Right lobe of liver (tissue), 6 donors: ENCODE data around the gene FLAD1. TPM values are rescaled to one million over a fixed set of nuclear protein-coding genes. Genes with fewer than 3 reads are reported as not detected.

Experiments
- ATAC-seq, 4 donors: fragments of 200-7000 bp; cut with Tn5 transposase; one replicate each; pipeline ENCODE4 v1.9.1; 2020; ENCODE audit warnings: mild to moderate bottlenecking in 4 of 4, moderate library complexity in 4 of 4
- DNase-seq, 3 donors: peaks; one replicate each; pipeline ENCODE4 v3.0.0-alpha.2; 2020
- H3K27ac ChIP-seq, 3 donors: fragments of 200-600 bp; one replicate each; pipeline ENCODE4 v1.8.0; 2022
- H3K27me3 ChIP-seq, 2 donors: fragments of 200-600 bp; one replicate each; pipeline ENCODE4 v1.8.0; 2022
- H3K36me3 ChIP-seq, 4 donors: fragments of 200-600 bp; sonication (generic) in 1 of 4; one replicate each; pipeline versions ENCODE4 v1.5.1 to v1.8.0; 2017 to 2022; ENCODE audit warnings: control low read depth in 1 of 4
- H3K4me1 ChIP-seq, 4 donors: fragments of 200-600 bp; sonication (generic) in 1 of 4; one replicate each; pipeline versions ENCODE4 v1.5.1 to v1.8.0; 2017 to 2022; ENCODE audit warnings: control low read depth in 1 of 4
- H3K4me3 ChIP-seq, 3 donors: fragments of 200-600 bp; one replicate each; pipeline ENCODE4 v1.8.0; 2022
- H3K9me3 ChIP-seq, 4 donors: fragments of 200-600 bp; sonication (generic) in 1 of 4; one replicate each; pipeline versions ENCODE4 v1.5.1 to v1.8.0; 2017 to 2022; ENCODE audit warnings: control low read depth in 1 of 4
- POLR2A ChIP-seq: fragments of 450-650 bp; IDR thresholded peaks from one replicate; pipeline ENCODE4 v1.6.1; 2017; ENCODE audit warnings: antibody characterized with exemption, mild to moderate bottlenecking
- WGBS: methylation state at CpG from one replicate; pipeline ENCODE4 v1.1.6; 2018; ENCODE audit warnings: low coverage, low lambda C conversion rate; ENCODE audit not compliant: insufficient coverage; ENCODE audit errors: missing lambda C conversion rate; 5-methylcytosine and 5-hydroxymethylcytosine counted together
- intact Hi-C, 2 donors: fragments of 100-400 bp; cut with DNase I; formaldehyde crosslinking; loops; one replicate each; pipeline versions ENCODE4 v1.11.2 to v1.14.1; 2022
- total RNA-seq, 6 experiments: library from RNA; depleted of rRNA in 2 of 6; stranded (reverse); fragments of >200 nt in 2 of 6; fragmentation: NEBNext Ultra II Directional in 3 of 6; extraction: Animal tissue kit (Norgen Biotek cat#: 25700) in 3 of 6; gene quantifications; one replicate each; pipeline versions ENCODE4 v1.1.0 to v1.2.4, GENCODE V29; 2016 to 2023
- TF ChIP-seq, protein P1 (sequence below), 4 donors: fragments of 200-600 bp in 3 of 4; fragments of 450-650 bp in 1 of 4; IDR thresholded peaks; one replicate each; pipeline versions ENCODE4 v1.5.1 to v1.8.0; 2016 to 2022; ENCODE audit warnings: antibody characterized with exemption in 4 of 4, mild to moderate bottlenecking in 2 of 4
- donor health status: DM: no; HTN: yes; CAD: no.
- donor health status: DM: no; HTN: no; CAD: no.
- donor health status: DM: no; HTN: no; CAD: no.
- donor health status: DM: no; HTN: yes; CAD: no.
- donor health status: DM: no; HTN: yes; CAD: no.

Gene FLAD1
- total RNA-seq, 6 experiments from 2014 or later, result 18.3 to 33.1 (median 24.6) TPM

DNA sequence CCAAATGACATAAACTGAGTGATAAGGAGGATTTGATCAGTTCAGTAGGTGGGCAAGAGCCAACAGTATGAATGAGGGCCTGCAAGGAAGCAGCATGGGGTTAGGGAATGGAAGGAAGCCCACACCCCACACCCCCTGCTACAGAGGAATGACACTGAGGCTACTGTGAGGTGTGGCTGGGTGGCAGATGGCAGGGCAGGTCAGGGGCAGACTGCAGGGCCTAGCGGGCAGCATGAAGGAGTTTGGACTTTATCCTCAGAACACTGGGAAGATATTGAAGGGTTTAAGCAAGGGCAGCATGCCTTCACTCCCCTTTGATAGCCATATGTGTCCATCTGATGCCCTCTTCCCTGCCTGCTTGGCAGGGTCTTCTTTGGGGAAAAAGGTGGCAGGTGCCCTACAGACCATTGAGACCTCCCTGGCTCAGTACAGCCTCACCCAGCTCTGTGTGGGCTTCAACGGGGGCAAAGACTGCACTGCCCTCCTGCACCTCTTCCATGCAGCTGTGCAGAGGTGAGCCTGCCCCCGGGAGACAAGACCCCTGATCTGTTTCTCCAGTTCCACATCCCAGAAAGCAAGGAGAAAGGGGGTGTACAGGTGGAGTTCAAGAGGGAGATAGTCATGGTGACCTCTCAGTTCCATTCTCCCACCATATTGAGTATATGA is 6.2 kb downstream of the FLAD1 start:
- Histone ChIP-seq H3K4me1 (peaks cover 0 to 21% (median under 1%) of the 10 kb centered on the region in 4 donors), H3K9me3 (no peaks in the 10 kb centered on the region), H3K36me3 (peaks cover 0 to 9% (median 0%) of the 10 kb centered on the region in 4 donors), H3K4me3 (no peak overlapping the region), H3K27ac (no peak overlapping the region), H3K27me3 (no peaks in the 10 kb centered on the region)
- no peak for TF ChIP-seq POLR2A
- TF ChIP-seq, protein P1, sequence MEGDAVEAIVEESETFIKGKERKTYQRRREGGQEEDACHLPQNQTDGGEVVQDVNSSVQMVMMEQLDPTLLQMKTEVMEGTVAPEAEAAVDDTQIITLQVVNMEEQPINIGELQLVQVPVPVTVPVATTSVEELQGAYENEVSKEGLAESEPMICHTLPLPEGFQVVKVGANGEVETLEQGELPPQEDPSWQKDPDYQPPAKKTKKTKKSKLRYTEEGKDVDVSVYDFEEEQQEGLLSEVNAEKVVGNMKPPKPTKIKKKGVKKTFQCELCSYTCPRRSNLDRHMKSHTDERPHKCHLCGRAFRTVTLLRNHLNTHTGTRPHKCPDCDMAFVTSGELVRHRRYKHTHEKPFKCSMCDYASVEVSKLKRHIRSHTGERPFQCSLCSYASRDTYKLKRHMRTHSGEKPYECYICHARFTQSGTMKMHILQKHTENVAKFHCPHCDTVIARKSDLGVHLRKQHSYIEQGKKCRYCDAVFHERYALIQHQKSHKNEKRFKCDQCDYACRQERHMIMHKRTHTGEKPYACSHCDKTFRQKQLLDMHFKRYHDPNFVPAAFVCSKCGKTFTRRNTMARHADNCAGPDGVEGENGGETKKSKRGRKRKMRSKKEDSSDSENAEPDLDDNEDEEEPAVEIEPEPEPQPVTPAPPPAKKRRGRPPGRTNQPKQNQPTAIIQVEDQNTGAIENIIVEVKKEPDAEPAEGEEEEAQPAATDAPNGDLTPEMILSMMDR (IDR thresholded peaks at IDR 0.05), result no peak
- ATAC-seq, result peak in 1 of 4 donors; percentile 42
- 83% methylated on average over 1 of the region's 3 CpGs for WGBS
- intact Hi-C loops, result loop anchor here in 1 of 2 donors (10.0 kb wide), 1 partner anchor 65 kb away; the partner anchor contains the start of gene ADAM15
- no peak for DNase-seq

- Histone ChIP-seq H3K4me1 (peaks cover 0 to 21% (median 0%) of the 10 kb centered on the region in 4 donors), H3K36me3 (peaks cover 0 to 9% (median 0%) of the 10 kb centered on the region in 4 donors), H3K27ac (no peak overlapping the region), H3K4me3 (no peak overlapping the region), H3K27me3 (no peaks in the 10 kb centered on the region), H3K9me3 (no peaks in the 10 kb centered on the region)
- WGBS, result 92% methylated on average over 6 of the region's 8 CpGs
- no peak for DNase-seq
- no peak for TF ChIP-seq POLR2A
- TF ChIP-seq, protein P1 (IDR thresholded peaks at IDR 0.05), result no peak
- intact Hi-C loops, result no loop called here
- ATAC-seq, result no peak
These were observed 7.1 kb downstream of the FLAD1 start for GRCh38 chr1:154990276-154990675.

GRCh38 chr1:154992721-154993571 is 9.8 kb downstream of the FLAD1 start:
- intact Hi-C loops, result no loop called here
- no peak for TF ChIP-seq POLR2A
- TF ChIP-seq, protein P1 (IDR thresholded peaks at IDR 0.05), result no peak
- DNase-seq, result no peak

DNA sequence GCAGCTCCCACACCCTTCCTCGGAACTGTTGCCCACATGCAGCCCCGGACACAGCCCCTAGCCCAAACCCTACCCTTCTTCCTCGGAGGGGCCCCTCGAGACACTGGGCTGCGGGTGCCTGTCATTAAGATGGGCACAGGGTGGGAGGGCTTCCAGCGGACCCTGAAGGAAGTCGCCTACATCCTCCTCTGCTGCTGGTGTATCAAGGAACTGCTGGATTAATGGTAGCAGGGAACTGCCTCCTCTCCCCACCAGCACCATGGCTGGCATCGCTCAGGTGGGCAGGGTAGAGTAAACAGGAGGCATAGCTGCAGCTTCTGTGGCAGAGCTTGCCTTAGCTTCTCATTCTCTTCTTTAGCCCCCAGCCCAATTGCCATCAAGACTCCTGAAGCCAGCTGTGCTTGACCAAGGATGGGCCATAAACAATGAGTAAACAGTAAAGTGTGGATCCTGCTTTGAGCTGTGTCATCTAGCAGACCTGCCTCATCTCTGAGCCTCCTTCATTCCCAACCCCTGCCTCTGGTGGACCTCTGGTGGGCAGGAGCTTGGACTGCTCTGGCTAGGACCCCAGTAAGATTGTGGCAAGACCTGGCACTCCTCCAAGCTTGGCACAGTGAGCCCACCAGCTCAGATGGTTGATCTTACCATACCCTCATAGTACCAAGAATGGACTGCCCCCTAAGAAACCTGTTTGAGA is 10.6 kb downstream of the FLAD1 start, which contains the start of gene LENEP:
Gene LENEP, plus strand, starts transcription at position 15 of the 697 bp plus-strand sequence. Its CDS starts 22 bp downstream, at position 37.
- Histone ChIP-seq H3K27ac (no peak within 1 kb of the TSS), H3K4me3 (no peak within 1 kb of the TSS), H3K9me3 (no peaks in the 10 kb centered on the region), H3K36me3 (peaks cover 0 to 6% (median 0%) of the 10 kb centered on the region in 4 donors), H3K27me3 (no peaks in the 10 kb centered on the region), H3K4me1 (peaks cover 0 to 9% (median 0%) of the 10 kb centered on the region in 4 donors)
- TF ChIP-seq, protein P1 (IDR thresholded peaks at IDR 0.05), result no peak
- TF ChIP-seq POLR2A, result no peak
- intact Hi-C loops, result no loop called here
- 80% methylated on average over 1 of the region's 8 CpGs for WGBS
- DNase-seq (no peak), ATAC-seq (no peak)

More at GRCh38 chr1:154992721-154993571, 9.8 kb downstream of the FLAD1 start:
- Histone ChIP-seq H3K27ac (no peak overlapping the region), H3K27me3 (no peaks in the 10 kb centered on the region), H3K9me3 (no peaks in the 10 kb centered on the region), H3K4me1 (peaks cover 0 to 10% (median 0%) of the 10 kb centered on the region in 4 donors), H3K4me3 (no peak overlapping the region), H3K36me3 (peaks cover 0 to 9% (median 0%) of the 10 kb centered on the region in 4 donors)
- ATAC-seq, result peak in 1 of 4 donors; percentile 5
- WGBS, result 79% methylated on average over 6 of the region's 14 CpGs
